Measurements from ENCODE around the gene ADSL.
"Not testable (repeated sequence)": the region's sequence is repeated elsewhere in the genome, so short reads cannot be mapped to it uniquely, and the experiment has no call there.

GRCh38 chr22:40378448-40378847, 32.1 kb downstream of the ADSL start:
- not testable (repeated sequence) for TF ChIP-seq CTCF (IDR thresholded peaks at IDR 0.05; ENCODE audit: borderline replicate concordance, extremely low read depth, low read length, poor library complexity, severe bottlenecking); EZH2 (IDR thresholded peaks at IDR 0.05; ENCODE audit: borderline replicate concordance, low read depth, low read length, severe bottlenecking)

All from DND-41 (cell line).